Measurements from ENCODE around the gene SMIM3. TPM values are rescaled to one million over a fixed set of nuclear protein-coding genes. Genes with fewer than 3 reads are reported as not detected.

SMIM3 gene
- total and polyA plus RNA-seq, 2 of the 13 experiments (the other 11 are each of a cell fraction or from before 2014, with no cell fraction given): 11.6 to 96.7 TPM

DNA sequence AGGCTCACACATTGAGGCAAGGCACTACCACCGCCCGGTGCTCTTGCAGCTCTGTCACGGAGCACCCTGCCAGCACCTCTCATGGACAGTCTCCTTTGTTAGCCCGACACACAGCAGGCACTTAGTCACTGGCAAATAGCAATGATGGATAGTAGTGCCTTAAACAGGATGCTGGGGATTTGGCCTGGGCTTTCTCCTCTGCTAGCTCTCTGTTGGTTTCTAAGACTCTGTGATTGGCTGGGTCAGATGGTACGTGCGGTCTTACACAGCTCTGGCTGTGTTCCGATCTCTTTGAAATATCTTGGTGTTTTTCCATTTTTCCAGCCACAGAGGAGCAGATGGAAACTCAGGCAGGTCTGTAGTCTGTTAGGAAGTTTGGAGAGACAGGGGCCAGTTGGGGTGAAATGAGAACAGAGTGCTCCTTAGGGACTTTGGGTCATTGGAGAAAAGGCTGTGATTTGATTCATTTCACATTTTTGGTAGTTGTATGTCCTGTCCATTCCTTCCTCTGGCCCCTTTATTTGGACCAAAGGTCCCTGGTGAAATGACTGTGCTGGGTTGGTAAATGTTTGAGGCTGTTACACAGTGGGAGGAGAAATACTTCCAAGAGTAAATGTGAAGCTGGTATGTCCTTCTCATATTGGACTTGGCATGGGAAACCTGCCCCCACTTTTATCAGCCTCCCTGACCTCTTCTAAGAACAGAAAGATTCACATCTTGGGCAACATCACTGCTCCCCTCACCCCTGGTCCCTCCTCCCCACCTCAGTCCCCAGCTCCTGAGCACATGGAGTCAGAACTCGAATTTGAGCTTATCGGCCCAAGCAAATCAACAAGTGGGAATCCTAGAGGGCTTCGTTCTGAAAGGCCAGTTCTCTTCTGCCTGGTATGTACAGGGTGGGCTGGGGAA lies 3.4 kb downstream of the SMIM3 start (continued):
- TF ChIP-seq SAP130 (CRISPR knock-in tag; IDR thresholded peaks at IDR 0.05; ENCODE audit: low read depth) (peak; percentile 63; the same call in 1 of the 2 replicates), ZMYM2 (CRISPR knock-in tag; IDR thresholded peaks at IDR 0.05) (no peak), ZNF549 (CRISPR knock-in tag; IDR thresholded peaks at IDR 0.05) (no peak), MXD4 (CRISPR knock-in tag; IDR thresholded peaks at IDR 0.05) (no peak), NAIF1 (CRISPR knock-in tag; IDR thresholded peaks at IDR 0.05; ENCODE audit: borderline replicate concordance) (0 out of 2 replicates have a peak, but pooled peaks have one; percentile 40)
- TF ChIP-seq, protein P1, sequence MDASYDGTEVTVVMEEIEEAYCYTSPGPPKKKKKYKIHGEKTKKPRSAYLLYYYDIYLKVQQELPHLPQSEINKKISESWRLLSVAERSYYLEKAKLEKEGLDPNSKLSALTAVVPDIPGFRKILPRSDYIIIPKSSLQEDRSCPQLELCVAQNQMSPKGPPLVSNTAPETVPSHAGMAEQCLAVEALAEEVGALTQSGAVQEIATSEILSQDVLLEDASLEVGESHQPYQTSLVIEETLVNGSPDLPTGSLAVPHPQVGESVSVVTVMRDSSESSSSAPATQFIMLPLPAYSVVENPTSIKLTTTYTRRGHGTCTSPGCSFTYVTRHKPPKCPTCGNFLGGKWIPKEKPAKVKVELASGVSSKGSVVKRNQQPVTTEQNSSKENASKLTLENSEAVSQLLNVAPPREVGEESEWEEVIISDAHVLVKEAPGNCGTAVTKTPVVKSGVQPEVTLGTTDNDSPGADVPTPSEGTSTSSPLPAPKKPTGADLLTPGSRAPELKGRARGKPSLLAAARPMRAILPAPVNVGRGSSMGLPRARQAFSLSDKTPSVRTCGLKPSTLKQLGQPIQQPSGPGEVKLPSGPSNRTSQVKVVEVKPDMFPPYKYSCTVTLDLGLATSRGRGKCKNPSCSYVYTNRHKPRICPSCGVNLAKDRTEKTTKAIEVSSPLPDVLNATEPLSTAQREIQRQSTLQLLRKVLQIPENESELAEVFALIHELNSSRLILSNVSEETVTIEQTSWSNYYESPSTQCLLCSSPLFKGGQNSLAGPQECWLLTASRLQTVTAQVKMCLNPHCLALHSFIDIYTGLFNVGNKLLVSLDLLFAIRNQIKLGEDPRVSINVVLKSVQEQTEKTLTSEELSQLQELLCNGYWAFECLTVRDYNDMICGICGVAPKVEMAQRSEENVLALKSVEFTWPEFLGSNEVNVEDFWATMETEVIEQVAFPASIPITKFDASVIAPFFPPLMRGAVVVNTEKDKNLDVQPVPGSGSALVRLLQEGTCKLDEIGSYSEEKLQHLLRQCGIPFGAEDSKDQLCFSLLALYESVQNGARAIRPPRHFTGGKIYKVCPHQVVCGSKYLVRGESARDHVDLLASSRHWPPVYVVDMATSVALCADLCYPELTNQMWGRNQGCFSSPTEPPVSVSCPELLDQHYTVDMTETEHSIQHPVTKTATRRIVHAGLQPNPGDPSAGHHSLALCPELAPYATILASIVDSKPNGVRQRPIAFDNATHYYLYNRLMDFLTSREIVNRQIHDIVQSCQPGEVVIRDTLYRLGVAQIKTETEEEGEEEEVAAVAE (CRISPR knock-in tag; IDR thresholded peaks at IDR 0.05; ENCODE audit: borderline replicate concordance): peak; percentile 77; the same call in 1 of the 2 replicates
- TF ChIP-seq, protein P2, sequence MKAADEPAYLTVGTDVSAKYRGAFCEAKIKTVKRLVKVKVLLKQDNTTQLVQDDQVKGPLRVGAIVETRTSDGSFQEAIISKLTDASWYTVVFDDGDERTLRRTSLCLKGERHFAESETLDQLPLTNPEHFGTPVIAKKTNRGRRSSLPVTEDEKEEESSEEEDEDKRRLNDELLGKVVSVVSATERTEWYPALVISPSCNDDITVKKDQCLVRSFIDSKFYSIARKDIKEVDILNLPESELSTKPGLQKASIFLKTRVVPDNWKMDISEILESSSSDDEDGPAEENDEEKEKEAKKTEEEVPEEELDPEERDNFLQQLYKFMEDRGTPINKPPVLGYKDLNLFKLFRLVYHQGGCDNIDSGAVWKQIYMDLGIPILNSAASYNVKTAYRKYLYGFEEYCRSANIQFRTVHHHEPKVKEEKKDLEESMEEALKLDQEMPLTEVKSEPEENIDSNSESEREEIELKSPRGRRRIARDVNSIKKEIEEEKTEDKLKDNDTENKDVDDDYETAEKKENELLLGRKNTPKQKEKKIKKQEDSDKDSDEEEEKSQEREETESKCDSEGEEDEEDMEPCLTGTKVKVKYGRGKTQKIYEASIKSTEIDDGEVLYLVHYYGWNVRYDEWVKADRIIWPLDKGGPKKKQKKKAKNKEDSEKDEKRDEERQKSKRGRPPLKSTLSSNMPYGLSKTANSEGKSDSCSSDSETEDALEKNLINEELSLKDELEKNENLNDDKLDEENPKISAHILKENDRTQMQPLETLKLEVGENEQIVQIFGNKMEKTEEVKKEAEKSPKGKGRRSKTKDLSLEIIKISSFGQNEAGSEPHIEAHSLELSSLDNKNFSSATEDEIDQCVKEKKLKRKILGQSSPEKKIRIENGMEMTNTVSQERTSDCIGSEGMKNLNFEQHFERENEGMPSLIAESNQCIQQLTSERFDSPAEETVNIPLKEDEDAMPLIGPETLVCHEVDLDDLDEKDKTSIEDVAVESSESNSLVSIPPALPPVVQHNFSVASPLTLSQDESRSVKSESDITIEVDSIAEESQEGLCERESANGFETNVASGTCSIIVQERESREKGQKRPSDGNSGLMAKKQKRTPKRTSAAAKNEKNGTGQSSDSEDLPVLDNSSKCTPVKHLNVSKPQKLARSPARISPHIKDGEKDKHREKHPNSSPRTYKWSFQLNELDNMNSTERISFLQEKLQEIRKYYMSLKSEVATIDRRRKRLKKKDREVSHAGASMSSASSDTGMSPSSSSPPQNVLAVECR (CRISPR knock-in tag; IDR thresholded peaks at IDR 0.05; ENCODE audit: borderline replicate concordance): no peak; the same call in 1 of the 2 replicates
- TF ChIP-seq, protein P3, sequence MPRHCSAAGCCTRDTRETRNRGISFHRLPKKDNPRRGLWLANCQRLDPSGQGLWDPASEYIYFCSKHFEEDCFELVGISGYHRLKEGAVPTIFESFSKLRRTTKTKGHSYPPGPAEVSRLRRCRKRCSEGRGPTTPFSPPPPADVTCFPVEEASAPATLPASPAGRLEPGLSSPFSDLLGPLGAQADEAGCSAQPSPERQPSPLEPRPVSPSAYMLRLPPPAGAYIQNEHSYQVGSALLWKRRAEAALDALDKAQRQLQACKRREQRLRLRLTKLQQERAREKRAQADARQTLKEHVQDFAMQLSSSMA (CRISPR knock-in tag; IDR thresholded peaks at IDR 0.05): 0 out of 2 replicates have a peak, but pooled peaks have one; percentile 59
- TF ChIP-seq, protein P4, sequence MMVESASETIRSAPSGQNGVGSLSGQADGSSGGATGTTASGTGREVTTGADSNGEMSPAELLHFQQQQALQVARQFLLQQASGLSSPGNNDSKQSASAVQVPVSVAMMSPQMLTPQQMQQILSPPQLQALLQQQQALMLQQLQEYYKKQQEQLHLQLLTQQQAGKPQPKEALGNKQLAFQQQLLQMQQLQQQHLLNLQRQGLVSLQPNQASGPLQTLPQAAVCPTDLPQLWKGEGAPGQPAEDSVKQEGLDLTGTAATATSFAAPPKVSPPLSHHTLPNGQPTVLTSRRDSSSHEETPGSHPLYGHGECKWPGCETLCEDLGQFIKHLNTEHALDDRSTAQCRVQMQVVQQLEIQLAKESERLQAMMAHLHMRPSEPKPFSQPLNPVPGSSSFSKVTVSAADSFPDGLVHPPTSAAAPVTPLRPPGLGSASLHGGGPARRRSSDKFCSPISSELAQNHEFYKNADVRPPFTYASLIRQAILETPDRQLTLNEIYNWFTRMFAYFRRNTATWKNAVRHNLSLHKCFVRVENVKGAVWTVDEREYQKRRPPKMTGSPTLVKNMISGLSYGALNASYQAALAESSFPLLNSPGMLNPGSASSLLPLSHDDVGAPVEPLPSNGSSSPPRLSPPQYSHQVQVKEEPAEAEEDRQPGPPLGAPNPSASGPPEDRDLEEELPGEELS (CRISPR knock-in tag; IDR thresholded peaks at IDR 0.05): 0 out of 2 replicates have a peak, but pooled peaks have one; percentile 46
- TF ChIP-seq, protein P5, sequence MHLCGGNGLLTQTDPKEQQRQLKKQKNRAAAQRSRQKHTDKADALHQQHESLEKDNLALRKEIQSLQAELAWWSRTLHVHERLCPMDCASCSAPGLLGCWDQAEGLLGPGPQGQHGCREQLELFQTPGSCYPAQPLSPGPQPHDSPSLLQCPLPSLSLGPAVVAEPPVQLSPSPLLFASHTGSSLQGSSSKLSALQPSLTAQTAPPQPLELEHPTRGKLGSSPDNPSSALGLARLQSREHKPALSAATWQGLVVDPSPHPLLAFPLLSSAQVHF (CRISPR knock-in tag; IDR thresholded peaks at IDR 0.05): no peak

Data from HepG2 (cell line).